ENCODE measurements around the gene SETD2.

GRCh38 chr3:47056705-47057104 lies 107.2 kb downstream of the SETD2 start:
- TF ChIP-seq EZH2phosphoT487 (IDR thresholded peaks at IDR 0.05; ENCODE audit: low read depth, severe bottlenecking, unreplicated experiment) (no peak), EZH2 (IDR thresholded peaks at IDR 0.05; ENCODE audit: borderline replicate concordance) (no peak)
